Measurements from ENCODE around the gene IL37.

- TF ChIP-seq CTCF (IDR thresholded peaks at IDR 0.05; ENCODE audit: low read depth, low read length) = no peak
- TF ChIP-seq MAX (IDR thresholded peaks at IDR 0.05; ENCODE audit: low read depth, low read length) = no peak
- no peak for TF ChIP-seq POLR2A (IDR thresholded peaks at IDR 0.05; ENCODE audit: extremely low read depth, insufficient read length)
Measured at GRCh38 chr2:112879491-112880041, 31.4 kb upstream of the IL37 start.
